Occipital lobe (tissue), 2 donors: ENCODE data around the gene CIBAR2. TPM values are rescaled to one million over a fixed set of nuclear protein-coding genes. Genes with fewer than 3 reads are reported as not detected.

Source experiments
- DNase-seq: peaks from one replicate; lab custom pipeline; 2025; lab: John Stamatoyannopoulos, UW
- total RNA-seq: library from RNA; depleted of rRNA; stranded (reverse); fragments of >200 nt; gene quantifications from one replicate; pipeline ENCODE4 v1.2.3, GENCODE V29; 2014

Gene CIBAR2
- total RNA-seq = not detected

DNA sequence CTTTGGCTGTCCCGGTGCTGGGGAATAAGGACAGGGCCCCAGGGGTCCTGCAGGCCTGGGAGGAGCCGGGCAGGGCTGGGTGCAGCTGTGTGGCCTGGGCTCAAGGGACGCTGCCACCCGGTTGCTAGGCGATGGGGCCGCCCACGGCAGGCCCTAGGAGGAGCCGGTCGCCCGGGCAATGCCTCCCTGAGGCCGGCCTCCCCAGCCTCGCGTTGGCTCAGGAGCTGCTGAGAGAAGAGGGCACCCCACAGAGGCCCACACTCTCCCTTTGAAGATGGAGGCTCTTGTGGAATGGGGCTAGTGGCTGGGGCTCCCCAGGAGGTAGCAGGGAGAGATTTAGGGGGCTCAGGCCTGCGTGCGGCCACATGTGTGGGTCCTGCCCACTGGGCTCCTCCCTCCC lies at the start of gene CIBAR2:
TSS of gene CIBAR2 (minus strand) at position 109 of the 400 bp plus-strand sequence. CDS start 120 bp downstream, outside the sequence.
- no peak for DNase-seq

DNA sequence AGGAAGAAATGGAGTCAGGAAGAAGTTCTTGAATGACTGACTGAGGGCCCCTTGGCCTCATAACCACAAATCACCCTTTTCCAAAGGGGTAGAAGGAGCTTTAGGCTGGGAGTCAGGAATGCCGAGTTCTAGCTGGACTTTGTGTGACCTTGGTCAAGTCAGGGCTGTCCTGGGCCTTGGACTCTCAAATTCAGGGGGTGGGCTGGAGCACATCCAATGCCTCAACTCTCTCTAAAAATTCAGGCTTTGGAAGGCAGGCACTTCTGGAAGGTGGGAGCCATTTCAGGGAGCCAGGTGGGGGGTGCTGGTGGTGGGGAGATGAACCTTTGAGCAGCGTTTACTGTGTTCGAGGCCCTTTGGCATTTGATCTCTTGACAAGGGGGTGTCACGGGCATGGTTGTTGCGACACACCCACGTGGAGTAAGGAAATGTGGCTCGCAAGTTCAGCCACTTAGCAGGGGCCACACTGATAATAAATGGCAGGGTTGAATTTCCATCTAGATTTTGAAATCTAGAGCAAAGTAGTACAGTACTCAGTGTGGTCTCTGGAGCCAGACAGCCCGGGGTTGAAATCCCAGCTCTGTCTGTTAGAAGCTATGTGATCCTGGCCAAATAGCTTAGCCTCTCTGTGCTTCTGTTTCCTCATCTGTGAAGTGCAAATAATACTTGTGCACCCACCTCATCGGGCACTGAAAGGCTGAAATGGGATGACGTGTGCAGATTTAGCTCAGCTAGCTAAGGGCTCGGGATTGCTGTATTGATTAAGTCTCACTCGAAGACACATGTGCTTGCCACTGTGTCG lies 47.1 kb upstream of the CIBAR2 start:
- no peak for DNase-seq

DNA sequence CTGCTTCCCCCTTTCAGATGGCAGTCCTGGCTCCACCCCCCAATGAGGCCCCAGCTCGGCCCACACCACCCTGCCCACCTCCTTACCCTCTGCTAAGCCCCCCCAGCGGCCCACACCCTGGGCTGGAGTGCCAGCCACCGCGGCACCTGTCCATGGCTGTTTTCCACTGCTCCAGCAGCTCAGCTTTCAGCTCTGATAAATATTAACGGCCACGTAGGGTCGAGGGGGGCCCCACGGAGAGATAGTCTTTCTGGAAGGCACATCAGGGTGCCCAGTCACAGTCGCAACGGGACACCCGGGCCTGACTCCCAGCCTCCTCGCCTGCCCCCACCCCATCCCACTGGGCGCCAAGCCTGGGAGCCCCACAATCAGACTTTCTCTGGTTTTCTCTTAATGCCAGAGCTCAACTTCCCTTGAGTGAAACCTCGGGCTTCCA lies 46.5 kb upstream of the CIBAR2 start:
- no peak for DNase-seq

DNA sequence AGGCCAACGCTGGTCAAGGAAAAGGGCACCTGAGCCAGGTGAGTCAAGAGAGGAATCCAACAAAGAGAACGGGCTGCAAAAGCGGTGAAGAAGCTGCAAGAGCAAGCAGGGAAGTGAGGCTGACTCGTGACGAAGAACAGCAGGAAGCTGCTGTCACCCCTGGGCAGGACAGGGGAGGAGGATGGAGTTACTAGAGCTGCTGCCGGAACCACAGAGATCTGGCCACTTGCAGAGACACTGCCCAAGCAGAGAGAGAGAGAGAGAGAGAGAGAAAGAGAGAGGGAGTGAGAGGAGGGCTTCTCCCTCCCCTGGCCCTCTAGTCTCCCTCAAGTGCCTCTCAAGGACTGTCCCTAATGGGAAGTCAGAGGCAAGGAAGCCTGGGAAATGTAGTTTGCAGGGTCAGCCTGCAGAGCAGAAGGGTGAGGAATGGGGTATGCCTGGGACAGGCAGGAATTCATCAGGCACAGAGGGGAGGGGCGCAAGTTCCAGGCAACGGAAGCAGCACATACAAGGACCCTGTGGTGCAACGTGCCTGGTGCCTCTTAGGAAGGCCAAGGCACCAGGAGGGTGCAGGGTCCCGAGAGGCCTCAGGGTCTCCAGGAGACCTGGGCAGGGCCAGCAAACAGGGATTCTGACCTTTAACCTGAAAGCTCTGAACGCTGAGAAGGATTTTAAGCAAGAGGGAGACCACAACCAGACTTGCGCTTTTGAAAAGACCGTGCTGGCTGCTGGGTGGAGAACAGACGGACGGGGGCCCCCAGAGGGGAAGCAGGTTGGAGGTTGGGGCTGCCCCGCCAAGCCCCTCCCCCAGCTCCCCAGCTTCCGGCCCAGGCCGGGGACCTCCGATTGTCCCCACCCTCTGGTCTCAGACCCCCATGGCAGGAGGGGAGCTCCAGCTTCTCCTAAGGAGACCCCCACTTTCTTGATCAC lies 45.8 kb upstream of the CIBAR2 start:
- no peak for DNase-seq

DNA sequence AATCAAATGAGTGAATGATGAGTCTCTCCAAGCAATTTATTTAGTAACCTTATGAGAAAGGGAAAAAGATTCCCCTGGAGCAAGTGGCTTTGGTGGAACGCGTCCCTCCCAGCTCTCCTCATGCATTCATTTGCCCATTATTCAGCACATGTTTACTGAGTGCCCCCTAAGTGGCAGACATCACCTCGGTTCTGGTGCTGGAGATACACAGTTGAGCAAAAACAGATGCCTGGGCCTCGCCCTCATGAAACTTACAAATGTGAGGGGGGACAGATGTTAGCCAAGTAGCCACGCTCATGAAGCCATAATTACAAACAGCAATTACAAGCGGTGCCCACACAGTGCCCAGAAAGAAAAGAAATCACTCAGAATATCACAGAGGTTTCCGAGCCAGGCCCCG lies 45.1 kb upstream of the CIBAR2 start:
- no peak for DNase-seq

DNA sequence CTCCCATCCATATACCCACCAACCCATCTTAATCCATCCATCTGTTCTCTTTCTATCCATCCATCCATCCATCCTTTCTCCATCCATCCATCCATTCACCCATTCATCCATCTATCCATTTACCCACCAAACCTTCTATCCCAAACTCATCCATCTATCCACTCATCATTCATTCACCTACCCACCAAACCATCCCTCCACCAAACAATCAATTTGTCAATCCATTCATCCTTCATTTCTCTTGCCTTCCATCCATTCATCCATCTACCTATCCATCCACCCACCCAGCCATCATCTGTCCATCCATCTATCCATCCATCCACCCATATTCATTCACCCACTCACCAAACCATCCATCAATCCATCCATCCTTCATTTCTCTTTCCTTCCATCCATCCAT lies 44.6 kb upstream of the CIBAR2 start:
- DNase-seq = no peak

DNA sequence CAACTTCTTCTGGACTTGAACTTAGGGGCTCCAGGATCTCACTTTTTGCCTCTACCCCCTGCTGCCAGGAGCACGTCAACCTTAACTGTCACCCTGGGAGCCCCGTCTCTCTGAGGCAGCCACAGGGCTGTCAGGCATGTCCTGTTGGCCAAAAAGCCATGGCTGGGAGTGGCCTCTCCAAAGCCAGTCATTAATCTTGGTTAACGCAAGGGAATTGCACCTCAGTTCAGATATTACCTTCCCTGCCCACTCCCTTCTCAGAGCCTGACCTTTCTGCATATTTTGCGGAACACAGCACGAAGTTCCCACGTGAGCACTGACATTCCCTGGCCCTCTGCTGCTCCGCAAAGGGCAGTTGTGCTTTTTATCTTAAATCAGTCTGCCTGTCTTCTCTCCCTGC lies 44.2 kb upstream of the CIBAR2 start:
- DNase-seq = no peak

DNA sequence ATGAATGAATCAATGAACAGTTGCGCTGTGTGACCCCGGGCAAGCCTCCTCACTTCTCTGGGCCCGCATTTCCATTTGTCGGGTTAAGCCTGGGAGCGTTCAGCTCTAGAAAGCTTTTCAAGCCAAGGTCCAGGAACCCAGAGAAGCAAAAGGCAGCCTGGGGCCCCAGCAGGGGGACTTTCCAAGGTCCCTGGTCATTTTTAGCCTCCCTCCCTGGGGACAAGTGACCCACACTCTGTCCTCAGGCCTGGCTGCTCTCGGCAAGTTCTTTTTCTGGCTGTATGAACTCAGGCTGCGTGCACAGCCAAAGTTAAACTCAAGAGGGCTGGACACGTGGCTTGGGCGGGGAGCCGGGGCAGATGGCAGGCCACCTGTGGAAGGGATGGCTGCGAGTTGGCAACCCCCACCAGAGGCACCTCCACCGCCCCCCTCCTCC lies 41.4 kb upstream of the CIBAR2 start:
- no peak for DNase-seq

DNA sequence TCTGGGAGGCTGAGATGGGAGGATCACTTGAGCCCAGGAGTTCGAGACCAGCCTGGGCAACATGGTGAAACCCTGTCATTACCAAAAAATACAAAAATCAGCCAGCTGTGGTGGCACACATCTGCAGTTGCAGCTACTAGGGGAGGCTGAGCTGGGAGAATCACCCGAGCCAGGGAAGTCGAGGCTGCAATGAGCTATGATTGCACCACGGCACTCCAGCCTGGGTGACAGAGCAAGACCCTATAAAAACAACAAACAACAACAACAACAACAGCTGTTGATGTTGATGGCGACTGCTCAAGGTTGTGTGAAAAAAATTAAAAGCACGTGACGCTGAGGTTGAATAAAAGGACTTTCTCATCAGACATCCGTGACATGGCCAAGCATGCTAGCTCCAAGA lies 40.8 kb upstream of the CIBAR2 start:
- DNase-seq = no peak

DNA sequence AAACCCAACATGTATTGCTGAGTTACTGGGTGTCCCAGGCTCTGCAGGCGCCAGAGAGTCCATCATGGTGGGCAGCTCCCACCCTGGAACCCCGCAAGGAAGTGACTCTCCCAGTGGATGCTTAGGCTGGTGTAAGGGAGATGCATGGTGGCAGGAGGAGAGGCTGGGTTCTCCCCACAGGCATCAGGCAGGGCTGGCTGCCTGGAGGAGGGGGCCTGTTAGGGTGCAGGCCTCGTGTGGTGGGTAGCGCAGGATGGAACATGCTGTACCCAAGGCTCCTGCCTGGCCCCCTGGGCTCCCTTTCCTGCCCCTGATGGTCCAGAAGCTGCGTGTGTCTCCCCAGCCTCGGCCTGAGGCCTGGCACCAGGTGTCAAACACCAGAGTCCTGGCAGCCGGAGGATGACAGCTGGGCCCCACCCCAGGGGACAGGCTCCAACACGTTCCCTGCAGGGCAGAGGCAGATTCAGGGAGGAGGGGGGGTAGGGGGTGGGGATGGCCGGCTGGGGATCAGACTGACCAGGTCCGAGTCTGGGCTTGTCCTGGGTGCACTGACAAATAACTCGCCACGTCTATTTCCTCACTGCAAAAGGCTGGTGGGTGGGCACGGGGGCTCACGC lies 40.2 kb upstream of the CIBAR2 start:
- no peak for DNase-seq

DNA sequence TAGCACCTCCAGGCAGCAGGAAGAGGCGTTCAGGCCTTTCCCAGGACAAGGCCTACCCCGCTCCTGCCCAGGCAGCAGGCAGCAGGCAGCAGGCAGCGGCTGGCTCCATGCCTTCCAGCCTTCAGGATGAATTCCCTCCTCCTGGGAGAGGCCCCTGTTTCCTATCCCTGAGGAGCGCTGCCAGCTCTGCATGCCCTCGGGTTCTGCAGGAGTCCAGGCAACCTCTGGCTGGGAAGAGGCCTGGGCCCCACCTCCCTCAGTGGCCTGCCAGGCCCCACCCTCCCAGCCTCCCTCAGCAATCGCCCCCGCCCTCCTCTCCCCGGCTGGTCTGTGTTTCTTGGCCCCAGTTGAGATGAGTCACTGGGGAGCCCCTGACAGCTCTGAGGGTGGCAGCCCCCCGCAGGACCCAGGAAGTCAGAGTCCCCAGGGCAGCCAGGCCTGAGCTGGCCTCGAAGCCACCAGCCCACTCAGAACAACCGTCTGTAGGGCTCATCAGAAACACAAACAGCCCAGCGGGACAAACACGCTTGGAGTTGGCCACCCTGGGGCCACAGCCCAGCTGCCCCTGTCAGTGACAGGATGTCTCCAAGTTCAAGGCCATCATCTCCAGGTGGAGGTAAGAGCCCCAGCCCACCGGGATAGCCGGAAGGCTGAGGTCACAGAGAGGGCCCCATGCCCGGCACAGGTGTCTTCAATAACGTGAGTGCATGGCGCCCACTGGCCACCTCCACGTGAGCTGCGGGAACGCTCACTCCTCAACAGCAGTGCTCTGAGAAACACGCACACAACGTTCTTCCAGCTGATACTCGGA lies 39.5 kb upstream of the CIBAR2 start:
- DNase-seq = no peak

DNA sequence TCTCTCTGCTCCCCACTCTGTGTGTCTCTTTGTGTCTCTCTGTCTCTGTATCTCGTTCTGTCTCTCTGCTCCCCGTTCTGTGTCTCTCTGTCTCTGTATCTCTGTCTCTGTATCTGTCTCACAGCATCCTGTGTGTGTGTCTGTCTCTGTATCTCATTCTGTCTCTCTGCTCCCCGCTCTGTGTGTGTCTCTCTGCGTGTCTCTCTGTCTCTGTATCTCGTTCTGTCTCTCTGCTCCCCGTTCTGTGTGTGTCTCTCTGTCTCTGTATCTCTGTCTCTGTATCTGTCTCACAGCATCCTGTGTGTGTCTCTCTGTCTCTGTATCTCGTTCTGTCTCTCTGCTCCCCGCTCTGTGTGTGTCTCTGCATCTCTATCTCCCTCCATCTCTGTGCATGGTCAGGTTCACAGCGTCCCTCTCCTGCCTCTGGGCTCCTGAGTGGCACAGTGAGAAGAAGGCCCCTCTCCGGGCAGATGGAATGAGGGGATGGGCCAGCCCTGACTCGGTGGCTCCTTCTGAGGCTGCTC lies 38.9 kb upstream of the CIBAR2 start:
- DNase-seq = no peak

DNA sequence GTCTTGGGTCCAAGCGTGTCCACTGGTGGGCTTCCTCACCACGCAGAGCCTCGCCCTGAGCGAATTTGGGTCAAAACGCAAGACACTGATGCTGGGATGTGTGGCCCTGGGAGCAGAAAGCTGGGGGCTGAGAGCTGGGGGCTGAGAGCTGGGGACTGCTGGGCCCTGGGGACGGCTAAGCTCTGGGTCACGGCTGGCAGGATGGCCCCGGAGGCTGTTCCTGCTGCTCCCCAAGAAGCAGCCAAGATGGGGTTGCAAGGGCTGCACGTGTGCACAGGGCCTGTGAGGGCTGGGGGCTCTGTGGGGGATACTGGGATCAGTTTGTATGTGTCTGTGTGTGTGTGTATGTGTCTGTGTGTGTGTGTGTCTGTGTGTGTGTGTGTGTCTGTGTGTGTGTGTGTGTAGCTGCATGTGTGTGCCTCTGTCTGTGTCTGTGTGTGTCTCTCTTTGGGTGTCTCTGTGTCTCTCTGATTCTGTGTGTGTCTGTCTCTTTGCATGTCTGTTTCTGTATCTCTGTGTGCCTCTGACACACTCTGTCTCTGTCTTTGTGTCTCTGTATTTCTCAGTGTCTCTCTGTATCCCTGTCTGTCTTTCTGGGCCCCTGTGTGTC lies 38.2 kb upstream of the CIBAR2 start:
- DNase-seq = no peak

DNA sequence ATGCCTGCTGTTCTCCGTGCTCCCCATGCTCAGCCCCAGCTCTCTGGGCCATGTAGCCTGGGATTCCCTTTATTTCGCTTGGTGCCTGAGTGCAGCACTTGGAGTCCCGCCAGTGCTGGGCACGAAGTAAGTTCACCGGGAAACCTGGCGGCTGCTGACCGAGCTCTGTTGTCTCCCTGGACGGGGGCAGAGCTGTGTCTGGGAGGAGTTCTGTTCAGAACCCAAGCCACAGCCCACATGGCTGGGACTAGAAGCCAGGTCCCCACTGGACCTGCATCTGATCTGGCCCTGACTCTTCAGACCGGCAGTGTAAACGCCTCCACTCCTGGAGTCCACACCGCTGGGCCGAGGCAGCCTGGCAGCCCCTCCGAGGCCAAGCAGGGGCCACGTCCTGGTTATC lies 37.5 kb upstream of the CIBAR2 start:
- no peak for DNase-seq

DNA sequence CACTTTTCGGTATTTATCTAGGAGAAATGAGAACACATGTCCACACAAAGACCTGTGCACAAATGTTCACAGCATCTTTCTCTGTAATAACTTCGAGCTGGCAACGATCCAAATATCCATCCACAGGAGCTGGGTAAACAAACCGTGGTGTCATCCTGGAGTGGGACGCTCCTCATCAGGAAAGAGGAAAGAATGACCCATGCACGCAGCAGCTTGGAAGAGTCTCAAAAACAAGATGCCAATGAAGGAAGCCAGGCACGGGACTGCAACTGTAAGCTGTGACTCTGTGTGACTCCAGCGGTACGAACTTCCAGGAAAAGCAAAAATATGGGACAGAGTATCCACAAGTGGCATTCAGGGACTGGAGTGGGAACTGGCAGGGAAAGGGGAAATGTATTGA lies 36.7 kb upstream of the CIBAR2 start:
- no peak for DNase-seq

DNA sequence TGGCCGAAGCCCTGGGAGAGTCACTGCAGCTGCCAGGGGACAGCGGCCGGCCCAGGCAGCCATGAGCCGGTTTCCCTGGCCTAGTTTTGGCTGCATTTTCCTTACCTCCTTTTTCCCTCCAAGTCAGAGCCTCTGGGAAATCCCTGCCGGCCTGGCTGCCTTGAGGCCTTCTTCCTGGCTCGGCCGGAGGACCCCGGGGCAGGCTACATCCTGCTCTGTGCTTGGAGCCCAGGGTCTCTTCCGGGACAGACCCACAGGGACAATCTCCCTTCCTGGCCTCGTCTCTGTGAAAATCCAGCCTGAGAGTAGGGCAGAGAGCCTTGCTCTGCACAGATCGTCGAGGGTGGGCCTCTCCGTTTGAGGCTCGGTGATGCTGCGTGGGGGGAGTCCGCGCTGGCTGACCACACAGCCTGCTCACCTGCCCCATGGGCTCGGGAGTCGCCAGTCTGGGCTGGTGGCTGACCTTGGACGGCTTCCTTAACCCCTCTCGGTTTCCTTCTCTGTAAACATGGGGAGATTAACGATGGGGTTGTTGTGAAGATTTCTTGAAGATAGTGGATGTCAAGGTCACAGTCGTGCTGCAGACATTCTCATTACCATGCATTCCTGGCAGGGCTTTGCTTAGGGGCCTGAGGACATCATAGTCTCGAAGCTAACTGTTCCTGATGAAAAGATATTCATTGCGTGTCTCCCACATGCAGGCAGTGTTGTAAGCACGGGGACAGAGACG lies 34.8 kb upstream of the CIBAR2 start:
- no peak for DNase-seq

DNA sequence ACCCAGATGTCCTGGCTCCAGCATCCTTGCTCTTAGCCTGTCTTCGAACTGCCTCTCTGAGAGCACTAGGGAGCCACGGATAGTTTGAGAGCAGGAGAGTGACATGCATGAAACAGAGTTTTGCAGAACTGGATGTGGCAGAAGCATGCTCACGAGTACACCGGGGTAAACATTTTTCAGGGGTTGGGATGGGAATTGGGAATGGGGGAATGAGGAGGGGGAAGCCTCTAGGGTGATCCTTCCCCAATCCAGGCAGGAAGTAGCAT lies 34.2 kb upstream of the CIBAR2 start:
- no peak for DNase-seq

DNA sequence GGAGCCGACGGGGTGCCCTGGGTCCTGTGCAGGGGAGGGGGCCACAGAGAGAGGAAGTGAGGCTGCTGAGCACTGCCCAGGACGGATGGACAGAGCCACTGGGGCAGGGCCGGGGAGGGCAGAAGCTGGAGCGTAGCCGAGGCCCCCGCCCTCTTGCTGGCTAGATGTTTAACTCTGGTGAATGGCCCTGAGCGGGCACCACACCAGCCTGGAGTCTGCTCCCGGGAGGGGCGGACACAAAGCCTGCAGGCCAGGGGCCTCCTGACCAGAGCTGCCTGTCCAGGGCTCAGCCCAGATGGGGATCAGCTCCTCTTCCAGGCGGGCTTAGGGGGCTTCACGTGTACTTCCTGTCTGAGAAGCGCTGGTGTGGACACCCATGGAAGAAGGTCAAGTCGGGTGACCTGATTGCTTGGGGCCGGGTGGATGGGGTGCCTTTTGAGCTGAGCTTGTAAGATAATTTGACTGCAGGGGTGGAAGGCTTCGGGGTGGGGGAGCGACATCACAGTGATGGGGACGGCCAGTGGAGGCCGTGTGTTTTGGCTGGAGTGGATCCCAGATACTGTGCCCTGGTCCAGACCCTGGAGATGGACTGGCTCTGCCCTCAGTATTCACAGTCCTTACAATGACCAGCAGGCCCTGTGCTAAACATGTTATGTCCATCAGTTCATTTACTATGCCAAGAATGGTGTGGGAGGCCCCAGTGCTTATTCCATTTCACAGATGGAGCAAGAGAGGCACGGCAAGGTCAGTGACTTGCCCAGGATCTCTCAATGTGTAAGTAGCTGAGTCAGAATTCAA lies 33.7 kb upstream of the CIBAR2 start:
- DNase-seq = no peak

DNA sequence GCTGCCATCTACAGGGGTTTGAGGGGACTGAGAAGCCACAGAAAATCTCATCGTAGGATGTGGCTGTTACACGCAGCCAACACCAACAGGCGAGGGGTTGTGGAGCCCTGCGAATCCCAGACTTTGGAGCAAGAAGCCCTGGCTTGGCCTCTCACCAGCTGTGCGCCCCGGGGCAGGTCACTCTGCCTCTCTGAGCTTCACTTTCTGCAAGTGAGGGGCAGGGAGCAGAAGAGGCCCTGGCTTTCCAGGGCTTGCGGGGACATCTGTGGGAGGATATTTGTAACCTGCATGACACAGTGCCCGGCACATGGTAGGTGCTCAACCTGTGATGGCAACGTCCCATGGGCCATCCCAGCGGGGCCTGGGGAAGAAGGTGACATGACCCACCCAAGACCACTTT lies 32.9 kb upstream of the CIBAR2 start:
- no peak for DNase-seq
